Stimulated activated CD8-positive, alpha-beta memory T cell treated with anti-CD3 and anti-CD28 coated beads, Interleukin-4, amount 100 ng/mL, for 4 hours (primary cell): ENCODE results near the gene C2CD4D.
"Not testable (repeated sequence)": the region's sequence is repeated elsewhere in the genome, so short reads cannot be mapped to it uniquely, and the experiment has no call there.

Experiments
- DNase-seq, 2 donors: peaks; one replicate each; pipeline ENCODE4 v3.0.0-alpha.2; 2020; ENCODE audit warnings: low read depth in 2 of 2, low spot score in 1 of 2

Gene C2CD4D

DNA sequence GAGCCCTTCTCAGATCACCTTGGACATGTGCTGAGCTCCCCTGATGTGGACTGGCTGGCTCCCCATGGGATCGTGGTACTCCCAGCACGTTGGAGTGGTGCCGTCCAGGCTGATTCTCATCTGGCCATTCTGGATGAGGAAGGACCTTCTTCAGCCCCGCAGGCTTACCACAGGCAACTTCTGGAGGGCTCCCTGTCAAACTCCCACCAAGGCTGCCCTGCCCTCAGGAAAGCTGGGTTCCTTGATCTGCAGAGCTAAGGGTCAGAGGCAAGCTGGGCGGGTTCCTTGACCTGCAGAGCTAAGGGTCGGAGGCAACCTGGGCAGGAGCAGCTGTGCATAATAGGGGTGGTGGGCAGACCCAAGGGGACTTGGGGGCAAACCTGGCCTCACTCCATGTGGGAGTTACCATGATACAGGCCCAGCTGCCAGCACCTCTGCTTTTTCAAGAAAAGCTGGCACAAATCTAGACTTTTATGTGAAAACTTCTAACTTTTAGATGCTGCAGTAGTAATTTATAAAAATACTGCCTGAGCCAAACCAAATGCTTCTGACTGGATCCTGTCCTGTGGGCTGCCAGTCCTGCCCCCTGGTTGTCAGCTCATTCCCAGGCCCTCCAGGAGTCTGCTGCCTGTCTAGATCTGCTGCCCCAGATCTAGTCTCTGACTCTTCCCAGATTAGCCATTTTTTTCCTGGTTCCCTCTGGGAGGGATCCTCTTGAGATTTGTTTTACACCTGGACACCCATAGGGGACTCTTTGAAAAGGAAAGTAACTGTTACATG lies 19.5 kb upstream of the C2CD4D start:
- DNase-seq: no peak

- DNase-seq: no peak
These were observed 18.6 kb upstream of the C2CD4D start for GRCh38 chr1:151858030-151858746.

DNA sequence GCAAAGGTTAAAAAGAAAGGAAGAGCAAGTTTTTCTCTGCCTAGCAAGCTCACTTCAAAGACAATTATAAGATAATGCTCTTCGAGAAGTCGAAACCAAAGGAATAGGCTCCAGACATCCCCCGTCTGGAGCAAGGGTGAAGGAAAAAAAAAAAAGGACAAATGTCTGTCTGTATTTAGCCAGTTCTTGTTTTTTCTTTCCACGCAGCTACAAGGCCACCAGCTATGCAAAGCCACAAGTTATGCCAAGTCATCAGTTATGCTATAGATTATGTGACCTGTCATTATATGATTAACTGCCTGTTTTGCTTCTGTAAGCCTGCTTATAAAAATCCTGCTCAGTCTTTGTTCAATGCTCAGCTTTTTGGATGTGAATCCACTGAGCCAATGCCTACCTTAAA lies 16.3 kb upstream of the C2CD4D start:
- DNase-seq: no peak

- not testable (repeated sequence) for DNase-seq
These were observed 15.9 kb upstream of the C2CD4D start for GRCh38 chr1:151855516-151855915.

- DNase-seq: no peak
These were observed 15.0 kb upstream of the C2CD4D start for GRCh38 chr1:151854658-151855057.

DNA sequence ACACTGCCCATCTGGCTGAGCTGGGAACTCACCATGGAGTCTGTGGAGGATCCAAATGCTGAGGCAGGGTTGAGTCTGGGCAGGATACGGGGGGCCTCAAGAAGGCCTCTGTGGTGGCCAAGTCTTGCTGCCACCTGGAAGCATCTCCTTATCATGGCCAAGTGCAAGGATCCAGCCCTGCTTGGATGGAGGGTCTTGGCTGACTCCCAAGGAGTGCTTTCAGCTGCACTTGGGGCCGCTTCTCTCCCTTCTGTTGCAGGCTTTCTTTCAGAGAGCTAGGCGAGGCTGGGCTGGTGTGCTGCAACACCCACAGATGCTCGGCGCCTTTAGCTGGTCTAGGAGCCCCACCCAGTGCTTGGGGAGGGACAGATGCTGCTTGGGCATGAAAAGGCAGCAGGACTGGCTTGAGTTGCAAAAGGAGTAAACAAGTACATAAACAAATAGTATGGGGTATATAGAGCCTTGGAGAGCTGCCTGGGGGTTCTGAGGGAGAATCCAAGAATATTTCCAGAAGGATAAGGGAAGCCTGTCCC lies 13.9 kb upstream of the C2CD4D start, which contains the start of gene THEM5:
TSS of gene THEM5 (minus strand) at position 302 of the 533 bp plus-strand sequence. CDS start at position 155, 147 bp downstream.
- DNase-seq: no peak

GRCh38 chr1:151852733-151853132 lies 13.1 kb upstream of the C2CD4D start:
- no peak for DNase-seq

- no peak for DNase-seq
These were observed 12.3 kb upstream of the C2CD4D start for GRCh38 chr1:151851886-151852285.

DNA sequence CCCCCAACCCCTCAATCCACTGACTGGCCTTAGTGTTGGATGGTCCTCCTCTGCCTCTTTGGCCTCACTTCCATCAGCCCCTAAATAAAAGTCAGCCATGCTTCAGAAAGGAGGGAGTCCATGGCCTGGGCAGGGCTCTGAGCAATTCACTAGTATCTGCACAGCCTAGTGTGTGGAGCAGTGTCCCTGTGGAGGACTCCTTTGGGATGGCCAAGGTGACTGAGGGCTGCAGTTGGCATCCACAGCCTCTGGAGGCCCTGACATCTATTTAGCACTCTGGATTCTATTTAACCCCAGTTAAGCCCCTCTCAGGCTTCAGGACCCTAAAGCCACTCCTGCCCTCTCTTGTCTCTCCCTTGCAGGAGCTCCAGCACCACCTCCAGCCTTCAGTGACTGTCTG lies 10.3 kb upstream of the C2CD4D start:
- no peak for DNase-seq

GRCh38 chr1:151849126-151849525 lies 9.5 kb upstream of the C2CD4D start:
- DNase-seq: no peak

- DNase-seq: no peak
These were observed 8.4 kb upstream of the C2CD4D start for GRCh38 chr1:151847867-151848596.

- DNase-seq: no peak
These were observed 7.1 kb upstream of the C2CD4D start for GRCh38 chr1:151846686-151847237.

DNA sequence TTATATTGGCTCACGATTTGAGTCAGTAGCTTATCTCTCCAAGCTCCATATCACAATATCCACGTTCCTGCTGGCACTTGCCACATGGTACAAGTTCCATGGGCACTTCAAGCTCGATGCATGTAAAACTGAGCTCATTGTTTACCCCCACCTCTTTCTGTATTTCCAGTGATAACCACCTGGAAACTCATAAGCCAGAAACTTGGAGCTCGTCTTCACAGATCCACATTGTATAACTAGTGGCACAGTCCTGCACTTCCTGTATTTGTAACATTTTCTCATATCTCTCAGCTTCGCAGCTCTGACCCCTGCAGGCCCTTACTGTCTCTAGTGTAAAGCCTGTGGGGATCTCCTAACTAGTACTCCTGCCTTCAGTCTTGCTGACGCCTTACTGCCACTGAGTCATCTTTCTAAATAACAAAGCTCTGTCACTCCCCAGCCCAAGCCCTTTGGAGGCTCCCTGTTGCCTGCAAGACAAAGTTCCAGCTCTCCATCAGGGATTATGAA lies 6.5 kb upstream of the C2CD4D start:
- DNase-seq: no peak

- no peak for DNase-seq
These were observed 3.8 kb upstream of the C2CD4D start for GRCh38 chr1:151843398-151843797.

GRCh38 chr1:151841141-151841540 lies 1.5 kb upstream of the C2CD4D start:
- DNase-seq: no peak

GRCh38 chr1:151840421-151840820 lies 801 bp upstream of the C2CD4D start:
- DNase-seq: no peak

DNA sequence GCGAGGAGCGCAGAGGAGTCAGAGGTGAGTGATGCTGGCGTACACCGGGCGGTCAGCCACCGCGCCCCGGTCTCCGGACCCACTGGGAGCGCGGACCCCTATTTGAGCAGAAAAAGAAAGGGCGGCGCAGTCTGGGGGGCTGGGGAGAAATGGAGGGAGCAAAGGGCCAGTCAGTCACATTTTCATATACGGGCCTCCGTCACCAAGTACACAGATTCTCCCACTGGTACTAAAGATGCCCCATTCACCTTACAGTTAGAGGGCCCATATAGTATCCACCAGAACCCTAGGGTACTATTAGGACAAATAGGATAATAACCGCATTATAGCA lies 573 bp downstream of the C2CD4D start:
- DNase-seq: no peak

GRCh38 chr1:151838222-151839081 lies 1.2 kb downstream of the C2CD4D start:
- no peak for DNase-seq

GRCh38 chr1:151837884-151838221 lies 1.8 kb downstream of the C2CD4D start:
- no peak for DNase-seq

DNA sequence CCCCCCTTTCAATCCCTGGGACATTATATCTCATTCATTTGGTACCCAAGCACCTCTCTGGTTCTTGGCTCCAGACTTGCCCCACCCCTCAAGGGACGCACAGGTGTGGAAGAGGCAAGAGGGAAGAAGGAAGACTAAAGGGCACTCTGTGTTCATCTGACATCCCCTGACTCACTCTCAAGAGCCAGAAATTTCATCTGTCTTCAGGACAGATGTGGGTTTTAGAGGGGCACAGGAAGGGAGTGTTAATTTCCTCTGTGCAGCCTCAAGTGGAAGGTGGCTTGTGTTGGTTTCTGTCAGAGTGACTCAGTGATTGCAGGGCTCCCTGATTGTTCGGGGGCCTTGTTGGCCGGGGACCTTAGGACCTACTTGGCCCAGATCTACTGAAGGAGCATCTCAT lies 2.4 kb downstream of the C2CD4D start:
- no peak for DNase-seq
